Gastrocnemius medialis (tissue), 4 donors: ENCODE results near the gene PTCHD4.

Source experiments
- CTCF ChIP-seq, 5 experiments: fragments of 450-650 bp in 3 of 5; fragments of 200-600 bp in 2 of 5; sonication (generic) in 2 of 5; IDR thresholded peaks in 4 of 5; conservative IDR thresholded peaks in 1 of 5; 1 replicate in 4 of 5; 2 replicates in 1 of 5; pipeline ENCODE4 v1.5.1; 2016 to 2019; ENCODE audit warnings: antibody characterized with exemption in 5 of 5, mild to moderate bottlenecking in 3 of 5, moderate library complexity in 3 of 5
- POLR2A ChIP-seq, 2 donors: fragments of 450-650 bp; IDR thresholded peaks; one replicate each; pipeline ENCODE4 v1.6.1; 2017; ENCODE audit warnings: antibody characterized with exemption in 2 of 2, mild to moderate bottlenecking in 2 of 2, moderate library complexity in 2 of 2

DNA sequence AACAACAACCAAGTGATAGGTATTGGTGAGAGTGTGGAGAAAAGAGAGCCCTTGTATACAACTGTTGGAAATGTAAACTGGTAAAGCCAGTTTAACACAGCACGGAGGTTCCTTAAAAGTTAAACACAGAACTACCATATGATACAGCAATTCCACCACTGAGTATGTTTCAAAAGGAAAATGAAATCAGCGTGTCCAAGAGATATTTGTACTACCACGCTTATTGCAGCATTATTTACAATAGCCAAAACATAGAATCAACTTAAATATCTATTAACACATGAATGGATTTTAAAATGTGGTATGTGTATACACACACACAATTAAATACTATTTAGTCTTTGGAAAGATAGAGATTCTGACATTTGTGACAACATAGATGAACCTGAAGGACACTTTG is 1.1 kb downstream of the PTCHD4 start:
- no peak for TF ChIP-seq POLR2A (IDR thresholded peaks at IDR 0.05)
- TF ChIP-seq CTCF (IDR thresholded peaks at IDR 0.05 in 4 of 5, conservative IDR thresholded peaks at IDR 0.05 in 1 of 5), result no peak
